Inflammatory macrophage treated with lipopolysaccharide for 4 hours (primary cell): ENCODE results near the gene CENPV.
A peak's percentile ranks its signal among the peaks of the same experiment; 100 is the strongest.
"Not testable (repeated sequence)": the region's sequence is repeated elsewhere in the genome, so short reads cannot be mapped to it uniquely, and the experiment has no call there.

Experiments used
- DNase-seq: peaks from one replicate; pipeline ENCODE4 v3.0.0-alpha.2; 2020

The CENPV gene

DNA sequence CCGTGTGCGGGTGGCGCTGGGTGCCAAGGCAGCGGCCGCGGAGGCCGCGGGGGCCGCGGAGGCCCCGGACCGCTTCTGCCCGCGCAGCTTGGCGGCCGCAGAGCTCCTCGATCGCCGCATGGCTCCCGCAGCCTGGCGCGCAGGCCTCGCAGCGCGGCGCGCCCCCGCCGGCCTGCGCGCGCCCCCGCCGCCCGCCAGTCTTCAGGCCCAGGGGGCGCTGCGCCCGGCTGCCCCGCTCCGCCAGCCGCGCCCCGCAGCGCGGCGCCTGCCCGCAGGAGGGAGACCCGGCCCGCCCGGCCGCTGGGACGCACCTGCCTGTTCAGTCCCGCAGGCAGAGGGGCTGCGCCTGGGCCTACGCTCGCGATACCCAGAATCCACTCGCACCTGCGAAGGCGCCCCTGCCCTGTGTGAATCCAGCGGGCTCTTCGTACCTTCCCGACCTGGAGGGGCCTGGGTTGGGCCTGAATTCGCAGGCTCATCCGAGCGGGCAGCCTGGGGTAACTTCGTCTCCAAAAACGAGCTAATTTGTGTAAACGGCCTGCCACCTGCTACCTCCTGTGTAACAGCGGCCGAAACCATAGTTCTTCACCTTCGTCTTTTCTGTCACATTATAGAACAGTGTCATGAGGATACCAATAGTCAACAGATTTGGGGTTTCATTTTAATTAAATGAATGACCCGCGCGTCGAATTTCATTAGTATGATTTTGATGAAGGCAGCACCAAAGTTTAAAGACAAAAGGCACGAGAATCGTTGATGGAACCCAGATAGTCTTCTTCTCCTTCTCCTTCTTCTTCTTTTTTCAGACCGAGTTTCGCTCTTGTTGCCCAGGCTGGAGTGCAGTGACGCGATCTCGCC is at the start of gene CENPV:
TSS of gene CENPV (minus strand) at position 153 of the 858 bp plus-strand sequence. CDS start at position 120, 33 bp downstream.
- peak; percentile 50 for DNase-seq

DNA sequence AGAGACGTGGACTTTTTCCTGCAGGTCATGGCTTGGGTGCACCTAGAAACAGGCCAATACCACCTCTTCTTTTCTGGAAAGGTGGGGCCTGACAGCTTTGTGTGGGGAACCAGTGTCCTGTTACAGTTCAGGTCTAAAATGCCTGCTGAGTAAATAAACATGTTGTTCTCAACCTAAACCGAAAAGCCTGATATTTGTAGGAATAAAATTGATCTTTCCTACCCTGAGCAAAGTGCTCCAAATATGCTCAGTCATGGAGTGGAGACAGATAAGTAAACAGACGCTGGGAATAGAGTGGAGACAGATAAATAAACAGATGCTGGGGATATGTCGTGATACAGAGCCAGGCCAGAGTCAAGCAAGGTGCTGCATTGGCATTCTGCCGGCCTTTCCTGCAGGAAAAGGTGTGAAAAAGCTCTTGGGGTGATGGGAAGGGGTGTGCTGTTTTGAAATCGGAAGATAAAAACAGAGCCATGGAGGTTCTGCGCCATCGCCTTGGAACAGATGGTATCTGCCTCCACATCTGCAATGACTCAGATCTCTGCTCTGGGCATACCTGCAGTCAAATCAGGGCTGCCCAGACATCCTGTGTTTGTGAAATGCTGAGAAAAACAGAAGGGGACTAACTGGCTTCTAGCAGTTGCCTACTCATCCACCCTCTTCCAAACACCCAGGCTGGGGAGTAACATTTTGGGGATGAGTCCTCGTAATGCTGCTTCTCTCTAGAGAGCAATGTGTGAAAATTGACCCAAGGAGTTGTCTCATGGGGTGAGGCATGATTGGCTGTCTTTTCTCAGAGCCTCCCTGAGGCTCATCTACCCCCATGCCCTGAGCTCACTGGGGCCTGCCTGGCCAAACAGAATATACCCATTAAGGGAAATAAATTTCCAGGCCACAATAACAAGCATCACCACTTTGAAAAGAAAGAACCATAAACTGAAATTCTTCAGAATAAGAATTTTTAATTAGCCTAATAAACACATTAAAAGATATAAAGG is 45.3 kb upstream of the CENPV start:
- no peak for DNase-seq

DNA sequence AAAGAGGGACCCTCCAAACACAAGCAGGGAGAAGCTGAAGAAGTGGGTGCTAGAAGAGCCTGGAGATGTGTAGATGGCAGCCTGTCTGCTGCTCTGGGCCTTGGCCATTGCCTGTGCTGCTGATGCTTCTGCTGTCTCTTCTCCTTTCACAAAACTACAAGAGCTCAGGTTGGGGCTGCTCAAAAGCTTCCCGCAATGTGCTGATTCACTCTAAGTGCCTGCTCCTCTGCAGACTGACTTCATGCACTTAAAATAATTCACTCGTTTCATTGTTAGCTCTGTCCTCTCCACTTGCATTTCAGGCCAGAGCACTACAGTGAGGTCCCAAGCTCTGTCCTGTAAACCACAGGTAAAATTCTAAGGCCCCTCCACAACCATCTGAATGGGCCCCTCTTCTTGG is 43.4 kb upstream of the CENPV start:
- not testable (repeated sequence) for DNase-seq

GRCh38 chr17:16395887-16396286 is 42.6 kb upstream of the CENPV start:
- DNase-seq = not testable (repeated sequence)

GRCh38 chr17:16392491-16392890 is 39.2 kb upstream of the CENPV start:
- not testable (repeated sequence) for DNase-seq

GRCh38 chr17:16391451-16391850 is 38.2 kb upstream of the CENPV start:
- DNase-seq = no peak

GRCh38 chr17:16386126-16386507 is 32.8 kb upstream of the CENPV start:
- not testable (repeated sequence) for DNase-seq

DNA sequence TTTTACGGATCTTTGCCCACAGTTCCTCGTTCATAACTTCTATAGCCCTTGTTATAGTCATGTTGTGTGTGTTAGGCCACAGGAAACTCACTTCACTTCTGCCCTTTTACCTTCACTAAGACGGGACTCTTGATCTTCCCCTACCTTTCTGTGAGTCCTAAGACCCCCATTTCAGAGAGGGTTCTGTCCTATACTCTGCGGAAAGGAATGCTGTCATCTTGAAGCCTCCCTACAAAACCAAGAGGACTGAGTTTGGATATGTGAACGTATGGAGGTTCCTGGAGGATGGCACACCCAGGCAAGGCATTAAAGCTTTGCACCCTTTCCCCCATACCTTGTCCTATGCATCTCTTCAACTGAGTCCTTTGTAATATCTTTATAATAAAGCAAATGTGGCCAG is 31.3 kb upstream of the CENPV start:
- DNase-seq = no peak

GRCh38 chr17:16383772-16384287 is 30.6 kb upstream of the CENPV start:
- no peak for DNase-seq

DNA sequence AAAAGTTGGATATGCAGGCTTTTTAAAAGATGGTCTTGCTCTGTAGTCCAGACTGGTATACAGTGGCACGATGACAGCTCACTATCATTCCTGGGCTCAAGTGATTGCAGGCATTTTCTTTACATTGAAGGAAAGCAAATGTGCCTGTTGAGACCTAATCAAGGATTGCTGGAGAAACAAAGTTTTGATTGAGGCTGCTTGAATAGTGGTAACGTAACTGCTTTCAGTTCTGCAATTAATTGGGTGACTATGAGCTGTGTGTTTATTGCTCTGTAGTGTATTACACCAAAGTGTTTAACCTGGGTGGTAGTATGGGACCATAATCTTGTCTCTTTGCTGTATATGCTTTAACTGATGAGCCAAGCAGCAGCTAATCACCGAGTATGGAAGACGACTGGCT is 29.9 kb upstream of the CENPV start:
- DNase-seq = peak; percentile 51

GRCh38 chr17:16381496-16381820 is 28.2 kb upstream of the CENPV start:
- DNase-seq = peak; percentile 66

DNA sequence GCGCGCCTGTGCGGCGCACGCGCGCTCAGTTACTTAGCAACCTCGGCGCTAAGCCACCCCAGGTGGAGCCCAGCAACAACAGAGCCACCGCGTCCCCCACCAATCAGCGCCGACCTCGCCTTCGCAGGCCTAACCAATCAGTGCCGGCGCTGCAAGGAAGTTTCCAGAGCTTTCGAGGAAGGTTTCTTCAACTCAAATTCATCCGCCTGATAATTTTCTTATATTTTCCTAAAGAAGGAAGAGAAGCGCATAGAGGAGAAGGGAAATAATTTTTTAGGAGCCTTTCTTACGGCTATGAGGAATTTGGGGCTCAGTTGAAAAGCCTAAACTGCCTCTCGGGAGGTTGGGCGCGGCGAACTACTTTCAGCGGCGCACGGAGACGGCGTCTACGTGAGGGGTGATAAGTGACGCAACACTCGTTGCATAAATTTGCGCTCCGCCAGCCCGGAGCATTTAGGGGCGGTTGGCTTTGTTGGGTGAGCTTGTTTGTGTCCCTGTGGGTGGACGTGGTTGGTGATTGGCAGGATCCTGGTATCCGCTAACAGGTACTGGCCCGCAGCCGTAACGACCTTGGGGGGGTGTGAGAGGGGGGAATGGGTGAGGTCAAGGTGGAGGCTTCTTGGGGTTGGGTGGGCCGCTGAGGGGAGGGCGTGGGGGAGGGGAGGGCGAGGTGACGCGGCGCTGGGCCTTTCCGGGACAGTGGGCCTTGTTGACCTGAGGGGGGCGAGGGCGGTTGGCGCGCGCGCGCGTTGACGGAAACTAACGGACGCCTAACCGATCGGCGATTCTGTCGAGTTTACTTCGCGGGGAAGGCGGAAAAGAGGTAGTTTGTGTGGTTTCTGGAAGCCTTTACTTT is 27.6 kb upstream of the CENPV start, which contains the start of gene UBB:
TSS of gene UBB (plus strand) at position 452 of the 856 bp plus-strand sequence. CDS start 817 bp downstream, outside the sequence.
- DNase-seq = peak; percentile 97

DNA sequence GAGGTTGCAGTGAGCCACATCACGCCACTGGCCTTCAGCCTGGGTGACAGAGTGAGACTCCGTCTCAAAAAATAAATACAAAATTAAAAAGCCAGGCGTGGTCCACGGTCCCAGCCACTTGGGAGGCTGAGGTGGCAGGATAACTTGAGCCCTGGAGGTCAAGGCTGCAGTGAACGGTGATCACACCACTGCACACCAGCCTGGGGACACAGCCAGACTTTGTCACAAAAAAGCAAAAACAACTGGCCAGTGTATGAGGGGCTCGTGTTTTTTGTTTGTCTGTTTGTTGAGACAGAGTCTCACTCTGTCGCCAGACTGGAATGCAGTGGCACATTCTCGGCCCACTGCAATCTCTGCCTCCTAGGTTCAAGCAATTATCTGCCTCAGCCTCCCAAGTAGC is 26.4 kb upstream of the CENPV start:
- DNase-seq = no peak

GRCh38 chr17:16378636-16379282 is 25.5 kb upstream of the CENPV start:
- DNase-seq = no peak

DNA sequence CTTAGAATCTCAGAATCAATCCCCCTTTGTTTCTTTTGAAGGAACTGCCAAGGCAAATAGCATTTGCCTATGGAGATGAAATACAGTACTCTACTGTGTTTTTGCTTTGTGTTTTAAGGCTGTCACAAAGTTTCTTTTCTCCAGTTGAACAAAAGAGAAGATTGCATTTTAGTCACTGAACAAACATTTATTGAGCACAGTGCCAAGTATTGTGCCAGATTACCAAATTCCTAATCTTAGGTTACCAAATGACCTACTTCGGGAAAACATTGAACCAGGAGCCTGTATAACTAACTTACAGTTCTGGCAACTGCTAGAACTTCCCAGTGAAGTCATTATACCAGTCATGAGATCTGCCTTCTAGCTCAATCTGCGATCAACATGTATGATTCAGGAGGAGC is 24.7 kb upstream of the CENPV start:
- peak; percentile 22 for DNase-seq

- peak; percentile 79 for DNase-seq
These were observed 21.1 kb upstream of the CENPV start for GRCh38 chr17:16374146-16374938.

DNA sequence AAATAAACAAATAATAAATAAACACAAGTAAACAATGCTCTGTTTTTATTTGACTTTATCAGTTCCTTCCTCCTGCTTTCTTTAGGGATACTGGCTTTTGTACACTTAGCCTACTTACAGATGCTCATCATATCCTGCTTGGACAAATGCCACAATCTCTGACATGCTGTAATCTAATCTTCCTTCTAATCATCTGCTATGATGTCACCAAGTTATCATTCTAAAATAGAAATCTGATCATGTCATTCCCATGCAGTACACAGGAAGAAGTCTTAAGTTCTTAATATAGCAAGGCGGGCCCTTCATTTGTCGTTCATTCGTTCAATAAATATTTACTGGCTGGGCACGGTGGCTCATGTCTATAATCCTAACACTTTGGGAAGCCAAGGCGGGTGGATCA is 18.5 kb upstream of the CENPV start:
- peak; percentile 77 for DNase-seq

GRCh38 chr17:16364625-16365024 is 11.4 kb upstream of the CENPV start:
- DNase-seq = no peak

GRCh38 chr17:16363749-16364536 is 10.7 kb upstream of the CENPV start:
- peak; percentile 74 for DNase-seq

DNA sequence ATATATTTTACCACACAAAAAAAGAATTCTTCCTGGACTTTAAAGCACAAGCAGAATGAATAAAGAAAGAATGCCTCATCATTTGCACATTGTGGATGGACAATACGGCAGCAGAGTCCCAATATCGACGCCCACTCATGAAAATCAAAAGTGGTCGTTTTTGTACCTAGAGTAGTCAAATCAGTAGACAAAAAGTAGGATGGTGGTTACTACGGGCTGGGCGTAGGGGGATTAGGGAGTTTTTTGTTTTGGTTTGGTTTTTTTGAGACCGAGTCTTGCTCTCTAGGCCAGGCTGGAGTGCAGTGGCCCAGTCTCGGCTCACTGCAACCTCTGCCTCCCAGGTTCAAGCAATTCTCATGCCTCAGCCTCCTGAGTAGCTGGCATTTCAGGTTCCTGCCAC is 8.6 kb upstream of the CENPV start:
- DNase-seq = no peak
